HEK293 (cell line): Measurements from ENCODE around the gene CLIP1.

ENCODE experiments used
- CTCF ChIA-PET: fragments of 350-600 bp; formaldehyde crosslinking; extraction: SDS; loops from one replicate; lab custom pipeline; 2021; ENCODE audit warnings: antibody characterized with exemption; lab: Yijun Ruan, JAX
- POLR2A ChIA-PET: fragments of 300-600 bp; formaldehyde crosslinking; extraction: SDS; loops from one replicate; lab custom pipeline; 2020; ENCODE audit warnings: antibody characterized with exemption, inconsistent platforms; lab: Yijun Ruan, JAX
- H3K27ac ChIP-seq: fragments of 200-500 bp; sonication (Bioruptor generic); 2 replicates; pipeline ENCODE4 v1.5.1; 2014; ENCODE audit warnings: low read depth, low read length, control low read depth, inconsistent platforms; ENCODE audit errors: extremely low read depth
- H3K36me3 ChIP-seq, 2 experiments: fragments of 200-500 bp in 1 of 2; sonication (Bioruptor generic) in 1 of 2; 1 replicate in 1 of 2; 2 replicates in 1 of 2; pipeline ENCODE4 v1.5.1; 2014 to 2017; ENCODE audit warnings: inconsistent platforms in 2 of 2, low read length in 2 of 2; ENCODE audit not compliant: control insufficient read depth in 2 of 2, insufficient read depth in 1 of 2
- H3K4me1 ChIP-seq: fragments of 200-500 bp; sonication (Bioruptor generic); 2 replicates; pipeline ENCODE4 v1.5.1; 2014; ENCODE audit warnings: mild to moderate bottlenecking, low read length, inconsistent platforms; ENCODE audit not compliant: control insufficient read depth, insufficient read depth
- H3K4me3 ChIP-seq: 2 replicates; pipeline ENCODE4 v1.5.1; 2011; ENCODE audit warnings: low read depth, mild to moderate bottlenecking, control low read depth, low read length, moderate library complexity
- H3K9me3 ChIP-seq: fragments of 200-500 bp; sonication (Bioruptor generic); 2 replicates; pipeline ENCODE4 v1.5.1; 2014; ENCODE audit warnings: low read depth, low read length, inconsistent platforms; ENCODE audit not compliant: control insufficient read depth, insufficient read depth
- BCL11B ChIP-seq: fragments of 450-650 bp; formaldehyde crosslinking; IDR thresholded peaks from 2 replicates; pipeline ENCODE4 v1.5.1; 2016; ENCODE audit warnings: low read depth, missing biosample characterization, missing genetic modification characterization
- GFI1B ChIP-seq: fragments of 450-650 bp; formaldehyde crosslinking; IDR thresholded peaks from 2 replicates; pipeline ENCODE4 v1.5.1; 2016; ENCODE audit warnings: missing biosample characterization, missing genetic modification characterization
- KLF1 ChIP-seq: fragments of 450-650 bp; formaldehyde crosslinking; IDR thresholded peaks from 2 replicates; pipeline ENCODE4 v1.5.1; 2016; ENCODE audit warnings: missing biosample characterization, missing genetic modification characterization
- KLF16 ChIP-seq: fragments of 450-650 bp; formaldehyde crosslinking; IDR thresholded peaks from 2 replicates; pipeline ENCODE4 v1.5.1; 2017; ENCODE audit warnings: missing biosample characterization, missing genetic modification characterization
- KLF7 ChIP-seq: fragments of 450-650 bp; formaldehyde crosslinking; IDR thresholded peaks from 2 replicates; pipeline ENCODE4 v1.5.1; 2016; ENCODE audit warnings: missing biosample characterization, missing genetic modification characterization, borderline replicate concordance
- KLF9 ChIP-seq: fragments of 450-650 bp; formaldehyde crosslinking; IDR thresholded peaks from 2 replicates; pipeline ENCODE4 v1.5.1; 2016; ENCODE audit warnings: missing biosample characterization, missing genetic modification characterization, low read depth
- MZF1 ChIP-seq: fragments of 450-650 bp; formaldehyde crosslinking; IDR thresholded peaks from 2 replicates; pipeline ENCODE4 v1.5.1; 2017; ENCODE audit warnings: missing biosample characterization, missing genetic modification characterization, borderline replicate concordance
- PATZ1 ChIP-seq: fragments of 450-650 bp; formaldehyde crosslinking; IDR thresholded peaks from 2 replicates; pipeline ENCODE4 v1.5.1; 2016; ENCODE audit warnings: missing biosample characterization, missing genetic modification characterization
- PRDM6 ChIP-seq: fragments of 450-650 bp; formaldehyde crosslinking; IDR thresholded peaks from 2 replicates; pipeline ENCODE4 v1.5.1; 2017; ENCODE audit warnings: missing biosample characterization, missing genetic modification characterization
- SCRT2 ChIP-seq: fragments of 450-650 bp; formaldehyde crosslinking; IDR thresholded peaks from 2 replicates; pipeline ENCODE4 v1.5.1; 2016; ENCODE audit warnings: missing biosample characterization, missing genetic modification characterization
- TRIM28 ChIP-seq: IDR thresholded peaks from 2 replicates; pipeline ENCODE4 v1.6.1; 2011; ENCODE audit warnings: low read length, control low read depth, borderline replicate concordance
- YY1 ChIP-seq: fragments of 450-650 bp; formaldehyde crosslinking; IDR thresholded peaks from 2 replicates; pipeline ENCODE4 v1.5.1; 2018; ENCODE audit warnings: missing biosample characterization, missing genetic modification characterization
- ZBTB20 ChIP-seq: fragments of 450-650 bp; formaldehyde crosslinking; IDR thresholded peaks from 2 replicates; pipeline ENCODE4 v1.5.1; 2016; ENCODE audit warnings: missing biosample characterization, missing genetic modification characterization
- ZBTB48 ChIP-seq: fragments of 450-650 bp; formaldehyde crosslinking; IDR thresholded peaks from 2 replicates; pipeline ENCODE4 v1.5.1; 2016; ENCODE audit warnings: missing biosample characterization, missing genetic modification characterization
- ZNF148 ChIP-seq: fragments of 450-650 bp; formaldehyde crosslinking; IDR thresholded peaks from 2 replicates; pipeline ENCODE4 v1.5.0; 2017; ENCODE audit warnings: missing biosample characterization, missing genetic modification characterization, borderline replicate concordance
- ZNF223 ChIP-seq: fragments of 450-650 bp; formaldehyde crosslinking; IDR thresholded peaks from 2 replicates; pipeline ENCODE4 v1.5.1; 2016; ENCODE audit warnings: missing biosample characterization, missing genetic modification characterization
- ZNF341 ChIP-seq: fragments of 450-650 bp; formaldehyde crosslinking; IDR thresholded peaks from 2 replicates; pipeline ENCODE4; 2016; ENCODE audit warnings: low read depth, missing biosample characterization, missing genetic modification characterization
- ZNF37A ChIP-seq: fragments of 450-650 bp; IDR thresholded peaks from 2 replicates; pipeline ENCODE4 v1.5.1; 2018; ENCODE audit warnings: missing biosample characterization, missing genetic modification characterization
- ZNF518A ChIP-seq: fragments of 450-650 bp; formaldehyde crosslinking; conservative IDR thresholded peaks from 2 replicates; pipeline ENCODE4 v1.5.1; 2016; ENCODE audit warnings: low read depth, missing biosample characterization, missing genetic modification characterization
- ZNF692 ChIP-seq: fragments of 450-650 bp; formaldehyde crosslinking; IDR thresholded peaks from 2 replicates; pipeline ENCODE4 v1.5.1; 2016; ENCODE audit warnings: missing biosample characterization, missing genetic modification characterization
- ZNF776 ChIP-seq: fragments of 450-650 bp; formaldehyde crosslinking; IDR thresholded peaks from 2 replicates; pipeline ENCODE4 v1.5.0; 2017; ENCODE audit warnings: missing biosample characterization, missing genetic modification characterization, borderline replicate concordance
- ZNF843 ChIP-seq: fragments of 450-650 bp; formaldehyde crosslinking; IDR thresholded peaks from 2 replicates; pipeline ENCODE4 v1.5.1; 2016; ENCODE audit warnings: missing biosample characterization, missing genetic modification characterization
- ZSCAN30 ChIP-seq: fragments of 450-650 bp; IDR thresholded peaks from 2 replicates; pipeline ENCODE4 v1.5.1; 2018; ENCODE audit warnings: missing biosample characterization, mild to moderate bottlenecking, missing genetic modification characterization, moderate library complexity
- ZXDB ChIP-seq: fragments of 450-650 bp; formaldehyde crosslinking; IDR thresholded peaks from 2 replicates; pipeline ENCODE4 v1.5.1; 2016; ENCODE audit warnings: missing biosample characterization, missing genetic modification characterization

Gene CLIP1

GRCh38 chr12:122421821-122422729 is at the start of gene CLIP1:
TSS of gene CLIP1 (minus strand) at chr12:122422669. CDS start at chr12:122380452, 42,217 bp downstream.
- no peaks in the 10 kb centered on the region for H3K36me3 ChIP-seq
- H3K27ac ChIP-seq: peak within 1 kb of the TSS; percentile 99
- CTCF ChIA-PET: interaction anchor here (0.9 kb wide), 1 partner anchor 22 kb away, joined by 4 read pairs; no protein-coding TSS in a partner anchor
- POLR2A ChIA-PET: interaction anchor here (2.3 to 2.5 kb wide), 2 partner anchors 22 kb away, joined by 15 to 16 read pairs; no protein-coding TSS in a partner anchor
- H3K4me3 ChIP-seq: peak within 1 kb of the TSS; percentile 56
- peaks cover 18% of the 10 kb centered on the region for H3K4me1 ChIP-seq
- H3K9me3 ChIP-seq: no peaks in the 10 kb centered on the region
- peak; percentile 43; the same call in 1 of the 2 replicates for TF ChIP-seq KLF9 (tag by site-specific recombination)
- TF ChIP-seq ZNF518A (tag by site-specific recombination): no peak
- TF ChIP-seq PATZ1: peak; percentile 65
- TF ChIP-seq ZNF148 (tag by site-specific recombination): no peak
- TF ChIP-seq ZNF341 (tag by site-specific recombination): peak; percentile 86
- TF ChIP-seq ZNF37A (tag by site-specific recombination): 0 out of 2 replicates have a peak, but pooled peaks have one; percentile 11
- no peak for TF ChIP-seq ZNF776
- no peak for TF ChIP-seq KLF7 (tag by site-specific recombination)
- TF ChIP-seq KLF16 (tag by site-specific recombination): peak; percentile 54
- TF ChIP-seq YY1 (tag by site-specific recombination): peak; percentile 69
- peak; percentile 58 for TF ChIP-seq ZNF692 (tag by site-specific recombination)
- no peak for TF ChIP-seq BCL11B (tag by site-specific recombination)
- peak; percentile 98 for TF ChIP-seq SCRT2
- TF ChIP-seq GFI1B (tag by site-specific recombination): 0 out of 2 replicates have a peak, but pooled peaks have one; percentile 34
- no peak; the same call in 1 of the 2 replicates for TF ChIP-seq ZSCAN30 (tag by site-specific recombination)
- no peak for TF ChIP-seq ZBTB48
- peak; percentile 96 for TF ChIP-seq ZBTB20
- no peak for TF ChIP-seq ZNF843 (tag by site-specific recombination)
- TF ChIP-seq ZXDB (tag by site-specific recombination): peak; percentile 73; the same call in 1 of the 2 replicates
- no peak for TF ChIP-seq ZNF223
- TF ChIP-seq PRDM6: no peak
- no peak for TF ChIP-seq TRIM28
- TF ChIP-seq KLF1: 0 out of 2 replicates have a peak, but pooled peaks have one; percentile 10
- TF ChIP-seq MZF1 (tag by site-specific recombination): 0 out of 2 replicates have a peak, but pooled peaks have one; percentile 13
